Measurements from ENCODE around the gene TSPAN18. TPM values are rescaled to one million over a fixed set of nuclear protein-coding genes. Genes with fewer than 3 reads are reported as not detected.

TSPAN18 gene
- total and polyA plus RNA-seq, 2 of the 8 experiments (the other 6 are each of a cell fraction or from before 2014, with no cell fraction given): 5.2 to 10.2 TPM

- DNase-seq (ENCODE audit: low read depth in 1 of 2, low spot score in 2 of 2): no peak
- Histone ChIP-seq H2BK15ac (ENCODE audit: low read length) (no peak overlapping the region), H4K91ac (replicated peaks; ENCODE audit: insufficient read length, low read length) (no peak overlapping the region), H3K9ac (replicated peaks in 1 of 4; ENCODE audit: extremely low read depth in 1 of 4, low read depth in 3 of 4, low read length in 3 of 4) (no peak overlapping the region), H3K23me2 (ENCODE audit: low read depth, low read length) (no peaks in the 10 kb centered on the region; the same call in none of the 2 replicates), H2BK120ac (replicated peaks; ENCODE audit: low read depth, low read length) (no peak overlapping the region), H2BK20ac (ENCODE audit: low read length) (no peak overlapping the region), H3K4me1 (replicated peaks in 1 of 4; ENCODE audit: control insufficient read depth in 3 of 4, insufficient read depth in 4 of 4, low read length in 3 of 4) (peaks cover 11 to 32% (median 21%) of the 10 kb centered on the region in 4 experiments), H3K56ac (replicated peaks; ENCODE audit: insufficient read length, low read depth, low read length) (no peak overlapping the region), H2BK5ac (ENCODE audit: low read depth, low read length) (no peak overlapping the region), H3K18ac (ENCODE audit: extremely low read depth, low read length) (no peak overlapping the region; the same call in 1 of the 2 replicates), H3K9me3 (ENCODE audit: insufficient read depth in 2 of 2, low read depth in 1 of 2, low read length in 1 of 2) (no peaks in the 10 kb centered on the region), H3K4ac (replicated peaks; ENCODE audit: insufficient read length, low read depth, low read length) (no peak overlapping the region), H3K4me3 (ENCODE audit: extremely low read depth in 1 of 4, insufficient read depth in 2 of 4, low read depth in 3 of 4, low read length in 4 of 4) (no peak overlapping the region), H2BK12ac (ENCODE audit: low read depth, low read length) (peak overlapping the region; percentile 77; the same call in 1 of the 2 replicates), H3K79me2 (ENCODE audit: control insufficient read depth in 1 of 2, insufficient read depth in 2 of 2, low read length in 2 of 2) (no peaks in the 10 kb centered on the region), H3K4me2 (ENCODE audit: insufficient read depth in 1 of 2, low read depth in 2 of 2, low read length in 2 of 2) (no peak overlapping the region), H2AK5ac (ENCODE audit: low read depth, low read length) (peak overlapping the region; percentile 19; the same call in 1 of the 2 replicates), H2AFZ (ENCODE audit: low read length) (no peak overlapping the region), H4K8ac (ENCODE audit: extremely low read depth, insufficient read depth, low read length) (no peak overlapping the region), H3K36me3 (ENCODE audit: control insufficient read depth in 2 of 4, insufficient read depth in 4 of 4, low read length in 3 of 4) (no peaks in the 10 kb centered on the region), H3K14ac (ENCODE audit: insufficient read length) (no peak overlapping the region), H3K79me1 (ENCODE audit: low read depth, low read length) (no peaks in the 10 kb centered on the region), H3K27me3 (replicated peaks in 1 of 4; ENCODE audit: control insufficient read depth in 3 of 4, extremely low read depth in 1 of 4, insufficient read depth in 3 of 4, low read length in 3 of 4) (peaks cover 0 to 35% (median 13%) of the 10 kb centered on the region in 4 experiments; a peak in 5 of 7 replicates), H4K5ac (ENCODE audit: insufficient read length, low read depth, low read length) (no peak overlapping the region), H3K27ac (ENCODE audit: low read depth, low read length) (no peak overlapping the region), H3K23ac (ENCODE audit: insufficient read length) (no peak overlapping the region), H4K20me1 (replicated peaks in 1 of 2; ENCODE audit: control insufficient read depth in 1 of 2, insufficient read depth in 2 of 2, low read length in 2 of 2) (peaks cover 0 to 1% of the 10 kb centered on the region in 2 experiments)
- ChIA-PET POLR2A (ENCODE audit: partially characterized antibody) (no interaction called here), CTCF (ENCODE audit: partially characterized antibody) (interaction anchor here (0.6 to 7.6 kb wide), 12 partner anchors 22 to 210 kb away, joined by 3 to 49 read pairs (median 3); no protein-coding TSS in a partner anchor)
- FAIRE-seq: no peak
- WGBS, 2 experiments (ENCODE audit: extremely low coverage in 1 of 2, insufficient coverage in 1 of 2, insufficient read length in 1 of 2, insufficient replicate concordance in 2 of 2, low coverage in 1 of 2, low lambda C conversion rate in 2 of 2, missing lambda C conversion rate in 1 of 2): 80% methylated on average over 7 of the region's 7 CpGs; no CpG with 5 or more reads in 1 of the 2 experiments
- TF ChIP-seq, protein P1, sequence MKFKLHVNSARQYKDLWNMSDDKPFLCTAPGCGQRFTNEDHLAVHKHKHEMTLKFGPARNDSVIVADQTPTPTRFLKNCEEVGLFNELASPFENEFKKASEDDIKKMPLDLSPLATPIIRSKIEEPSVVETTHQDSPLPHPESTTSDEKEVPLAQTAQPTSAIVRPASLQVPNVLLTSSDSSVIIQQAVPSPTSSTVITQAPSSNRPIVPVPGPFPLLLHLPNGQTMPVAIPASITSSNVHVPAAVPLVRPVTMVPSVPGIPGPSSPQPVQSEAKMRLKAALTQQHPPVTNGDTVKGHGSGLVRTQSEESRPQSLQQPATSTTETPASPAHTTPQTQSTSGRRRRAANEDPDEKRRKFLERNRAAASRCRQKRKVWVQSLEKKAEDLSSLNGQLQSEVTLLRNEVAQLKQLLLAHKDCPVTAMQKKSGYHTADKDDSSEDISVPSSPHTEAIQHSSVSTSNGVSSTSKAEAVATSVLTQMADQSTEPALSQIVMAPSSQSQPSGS (IDR thresholded peaks at IDR 0.05; ENCODE audit: low read length): no peak
- TF ChIP-seq CBX5 (IDR thresholded peaks at IDR 0.05; ENCODE audit: low read depth, low read length): no peak
Measured at GRCh38 chr11:44826922-44827643, 100.3 kb downstream of the TSPAN18 start.
